ENCODE results near the gene FAM24B.

The FAM24B gene

DNA sequence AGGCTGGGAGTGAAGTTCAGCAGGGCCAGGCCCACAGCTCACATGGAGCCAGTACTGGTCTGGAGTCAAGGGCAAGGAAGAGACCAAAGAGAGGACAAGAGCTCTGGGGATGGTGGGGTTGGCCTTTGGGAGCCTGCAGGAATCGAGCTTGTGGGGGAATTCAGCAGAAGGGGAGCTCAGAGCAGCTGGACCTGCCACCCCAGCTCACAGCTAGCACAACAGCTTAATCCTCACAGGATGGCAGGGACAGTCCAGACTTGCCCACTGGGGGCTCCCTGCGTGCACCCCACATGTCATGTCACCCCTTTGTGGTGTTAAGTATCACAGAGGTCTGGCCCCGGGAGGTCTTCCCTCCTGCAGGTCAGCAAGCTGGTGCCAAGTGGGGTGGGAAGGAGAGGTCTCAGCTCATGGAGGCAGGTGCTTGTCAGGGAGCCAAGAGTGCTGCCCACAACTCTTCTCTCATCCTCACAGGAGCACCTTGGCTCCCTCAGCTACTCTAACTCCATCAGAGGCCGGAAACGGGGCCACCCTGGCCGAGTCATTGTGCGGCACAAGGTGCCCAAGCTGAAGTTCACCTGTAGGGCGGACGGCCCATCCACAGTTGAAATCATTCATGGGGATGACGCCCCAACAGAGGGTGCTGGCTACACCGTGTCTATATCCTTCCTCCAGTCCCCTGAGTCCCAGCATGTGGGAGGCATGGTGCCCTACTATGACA is 56.2 kb downstream of the FAM24B start:
- no peak for DNase-seq

DNA sequence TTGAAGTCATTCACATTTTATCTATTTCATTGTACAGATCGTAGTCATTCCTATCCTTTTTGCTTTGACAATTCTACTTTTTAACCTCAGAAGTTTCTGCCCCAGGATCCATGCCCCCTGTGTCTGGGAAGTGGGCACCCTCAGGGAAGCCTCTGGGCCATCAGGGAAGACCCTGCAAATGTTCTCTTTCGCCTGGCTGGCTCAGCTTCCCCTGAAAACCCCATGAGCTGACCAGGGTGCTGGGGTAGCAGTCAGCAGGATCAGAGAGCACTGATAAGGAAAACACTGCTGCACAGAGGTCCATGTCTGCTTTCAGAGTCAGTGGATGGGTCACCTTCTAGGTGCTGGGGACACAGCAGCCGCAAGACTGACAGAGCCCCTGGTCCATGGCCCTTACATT is 57.6 kb downstream of the FAM24B start:
- DNase-seq: no peak

DNA sequence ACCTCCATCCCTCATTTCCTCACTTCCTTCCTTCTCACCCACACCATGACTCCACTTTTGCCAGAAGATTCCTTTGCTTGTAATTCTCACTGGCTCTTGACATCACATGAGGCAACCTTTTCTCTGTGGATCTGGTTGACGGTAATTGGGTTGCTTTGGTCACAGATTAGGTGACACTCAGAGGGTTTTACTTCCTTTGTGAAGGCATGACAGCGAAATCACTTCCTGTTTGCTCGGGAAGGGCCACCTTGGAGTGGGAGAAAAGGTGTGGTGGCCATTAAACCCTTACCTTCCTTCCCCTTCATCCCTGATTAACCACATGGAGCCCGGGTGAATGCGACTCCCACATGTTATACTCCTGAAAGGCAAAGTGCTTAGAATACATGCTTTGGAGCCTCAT is 63.9 kb downstream of the FAM24B start:
- no peak for DNase-seq

DNA sequence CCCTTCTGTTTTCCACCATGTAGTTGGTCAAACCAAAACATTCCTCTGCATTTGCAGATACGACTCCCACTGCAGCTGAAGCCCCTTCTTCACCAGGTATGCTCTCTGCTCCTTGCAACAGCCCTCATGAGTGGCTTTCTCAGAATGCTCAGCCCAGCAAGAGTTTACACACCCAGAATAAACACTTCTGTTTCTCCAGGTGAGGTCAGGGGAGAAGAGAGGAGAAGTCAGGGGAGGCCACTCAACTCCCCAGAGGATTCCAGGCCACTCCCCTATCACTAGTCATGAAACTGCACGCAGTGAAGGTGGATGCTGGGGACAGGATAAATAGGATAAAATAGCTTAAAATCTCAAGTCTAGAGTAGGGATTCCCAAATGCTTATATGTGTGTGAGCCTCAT is 64.9 kb downstream of the FAM24B start:
- no peak for DNase-seq

DNA sequence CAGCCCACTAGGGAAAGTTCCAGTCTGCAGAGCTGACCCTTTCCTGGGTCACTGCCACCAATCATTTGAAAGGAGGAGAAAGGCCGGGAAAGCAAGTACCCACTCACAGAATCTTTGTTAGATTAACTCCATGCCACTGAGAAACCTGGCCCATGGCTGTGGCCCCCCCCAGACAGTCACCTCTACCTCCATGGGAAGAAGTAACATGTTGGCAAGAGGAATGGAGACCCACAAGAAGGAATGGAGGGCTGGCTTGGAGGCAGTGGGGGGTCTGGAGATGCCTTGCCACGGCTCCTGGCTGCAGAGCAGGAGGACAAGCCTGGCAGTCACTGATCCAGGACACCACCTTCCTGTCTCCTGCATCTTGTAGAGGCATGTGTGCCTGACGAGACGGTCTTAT is 66.6 kb downstream of the FAM24B start:
- no peak for DNase-seq

DNA sequence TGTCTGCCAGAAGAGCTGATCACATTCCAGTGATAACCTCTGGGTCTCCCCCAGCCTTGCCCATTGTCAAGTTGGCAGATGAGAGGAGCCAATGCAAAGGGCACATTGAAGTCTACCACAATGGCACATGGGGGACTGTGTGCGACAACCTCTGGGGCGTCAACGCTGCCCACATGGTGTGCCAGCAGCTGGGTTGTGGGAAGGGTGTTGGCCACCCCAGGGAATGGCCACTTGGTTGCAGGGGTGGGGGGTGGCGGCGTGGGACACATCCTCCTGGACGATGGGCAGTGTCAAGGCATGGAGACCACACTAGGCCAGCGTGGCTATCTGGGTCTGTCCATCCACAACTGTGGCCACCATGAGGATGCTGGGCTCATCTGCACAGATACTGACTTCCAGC is 77.1 kb downstream of the FAM24B start:
- DNase-seq: no peak

Measured in DMS153 (cell line).